Forelimb muscle (tissue), 1 donor: ENCODE data around the gene ACKR4. TPM values are rescaled to one million over a fixed set of nuclear protein-coding genes. Genes with fewer than 3 reads are reported as not detected.
"Not testable (repeated sequence)": the region's sequence is repeated elsewhere in the genome, so short reads cannot be mapped to it uniquely, and the experiment has no call there.

Source experiments
- DNase-seq: peaks from one replicate; pipeline ENCODE4 v3.0.0-alpha.2; 2013; ENCODE audit warnings: low read depth
- polyA plus RNA-seq: library from polyadenylated mRNA; unstranded; fragments of 120-200 nt; gene quantifications from one replicate; pipeline ENCODE4 v1.2.1, GENCODE V29; 2013; ENCODE audit not compliant: insufficient read length

Gene ACKR4
- polyA plus RNA-seq, 1 donor, result 1.6 TPM

GRCh38 chr3:132594498-132594897, 2.6 kb upstream of the ACKR4 start:
- no peak for DNase-seq

GRCh38 chr3:132595014-132595413, 2.1 kb upstream of the ACKR4 start:
- DNase-seq, result no peak

DNA sequence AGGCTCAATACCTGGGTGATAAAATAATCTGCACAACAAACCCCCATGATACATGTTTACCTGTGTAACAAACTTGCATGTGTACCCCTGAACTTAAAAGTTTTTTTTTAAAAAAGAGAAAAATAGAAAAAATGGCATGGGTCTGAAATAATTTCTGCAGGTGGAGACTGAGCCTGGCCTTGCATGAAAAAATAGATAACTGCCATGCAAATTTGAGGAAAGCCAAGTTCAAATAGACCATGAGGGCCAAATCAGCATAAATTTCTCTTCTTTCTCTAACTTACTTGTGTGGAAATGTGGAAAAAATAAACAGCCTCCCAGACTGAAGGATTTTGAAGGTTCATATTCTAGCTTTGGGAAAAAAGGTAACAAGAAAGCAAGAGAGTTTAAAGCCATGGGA, 744 bp upstream of the ACKR4 start:
- DNase-seq, result no peak

DNA sequence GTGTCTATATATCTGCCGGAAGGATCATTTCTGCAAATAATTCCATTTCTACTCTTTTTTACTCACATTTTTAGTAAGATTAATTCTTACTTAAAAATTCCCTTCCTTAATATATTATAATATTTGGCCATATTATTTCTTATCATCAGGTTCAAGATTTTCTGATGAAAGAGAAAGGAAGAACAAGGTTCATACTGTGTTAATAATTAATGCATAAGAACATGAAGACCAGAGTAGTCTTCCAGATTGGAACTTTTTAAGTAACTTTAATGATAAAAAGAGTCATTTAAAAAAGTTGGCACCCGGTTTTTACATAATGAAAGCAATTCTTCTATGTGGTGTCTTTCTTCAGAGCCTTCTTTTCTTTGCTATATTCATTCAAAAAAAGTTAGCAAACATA, 590 bp downstream of the ACKR4 start:
- DNase-seq, result no peak

DNA sequence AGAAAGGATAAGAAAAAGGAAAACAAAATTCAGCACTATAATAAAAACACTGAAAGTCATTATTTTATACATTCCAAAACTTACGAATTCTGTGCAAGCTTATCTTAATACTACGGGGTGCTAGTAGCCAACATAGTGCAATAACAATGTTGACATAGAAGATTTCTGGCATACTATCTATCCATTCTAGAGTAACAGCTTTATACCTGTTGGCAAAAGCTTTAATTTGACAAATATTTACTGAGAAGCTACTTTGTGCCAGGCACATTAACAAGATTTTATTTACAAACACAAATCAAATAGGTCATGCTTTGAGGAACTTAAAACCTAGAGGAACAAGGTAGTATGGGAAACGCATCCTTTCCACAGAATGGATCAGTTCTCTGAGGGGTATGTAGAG, 1.1 kb downstream of the ACKR4 start:
- no peak for DNase-seq

GRCh38 chr3:132600614-132601013, 3.5 kb downstream of the ACKR4 start:
- DNase-seq, result not testable (repeated sequence)

DNA sequence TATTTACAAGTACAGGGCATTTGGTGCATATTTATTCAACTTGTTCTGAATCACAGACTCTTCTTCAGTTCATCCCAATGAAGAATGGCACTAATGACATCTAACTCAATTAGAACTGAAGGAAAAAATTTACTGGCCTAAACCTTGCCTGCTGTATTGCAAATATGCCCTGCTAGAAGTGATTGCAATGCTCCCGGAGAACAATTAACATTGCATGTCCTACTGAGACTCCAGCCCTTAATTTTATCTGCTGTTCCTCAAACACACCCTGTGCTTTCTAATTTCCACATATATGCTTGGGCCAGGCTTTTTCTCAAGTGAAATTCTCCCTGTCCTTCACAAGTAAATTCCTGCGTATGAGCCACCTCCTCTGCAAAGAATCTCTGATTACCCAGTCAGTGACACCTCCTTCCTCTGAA, 8.3 kb downstream of the ACKR4 start:
- no peak for DNase-seq

- DNase-seq, result no peak
Observed at GRCh38 chr3:132606085-132606484, 9.0 kb downstream of the ACKR4 start.

DNA sequence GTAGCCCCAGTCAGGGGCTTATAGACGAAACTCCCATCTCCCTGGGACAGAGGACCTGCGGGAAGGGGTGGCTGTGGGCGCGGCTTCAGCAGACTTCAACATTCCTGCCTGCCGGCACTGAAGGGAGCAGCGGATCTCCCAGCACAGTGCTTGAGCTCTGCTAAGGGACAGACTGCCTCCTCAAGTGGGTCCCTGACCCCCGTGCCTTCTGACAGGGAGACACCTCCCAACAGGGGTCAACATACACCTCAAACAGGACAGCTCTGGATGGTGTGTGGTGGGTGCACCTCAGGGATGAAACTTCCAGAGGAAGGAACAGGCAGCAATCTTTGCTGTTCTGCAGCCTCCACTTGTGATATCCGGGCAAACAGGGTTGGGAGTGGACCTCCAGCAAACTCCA, 9.6 kb downstream of the ACKR4 start:
- not testable (repeated sequence) for DNase-seq

DNA sequence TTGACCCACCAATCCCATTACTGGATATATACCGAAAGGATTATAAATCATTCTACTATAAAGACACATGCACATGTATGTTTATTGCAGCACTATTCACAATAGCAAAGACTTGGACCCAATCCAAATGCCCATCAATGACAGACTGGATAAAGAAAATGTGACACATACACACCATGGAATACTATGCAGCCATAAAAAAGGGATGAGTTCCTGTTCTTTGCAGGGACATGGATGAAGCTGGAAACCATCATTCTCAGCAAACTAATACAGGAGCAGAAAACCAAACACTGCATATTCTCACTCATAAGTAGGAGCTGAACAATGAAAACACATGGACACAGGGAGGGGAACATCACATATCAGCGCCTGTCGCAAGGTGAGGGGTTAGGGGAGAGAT, 18.2 kb downstream of the ACKR4 start:
- DNase-seq, result not testable (repeated sequence)

- no peak for DNase-seq
Observed at GRCh38 chr3:132615881-132616280, 18.8 kb downstream of the ACKR4 start.

GRCh38 chr3:132616780-132617179, 19.7 kb downstream of the ACKR4 start:
- no peak for DNase-seq

DNA sequence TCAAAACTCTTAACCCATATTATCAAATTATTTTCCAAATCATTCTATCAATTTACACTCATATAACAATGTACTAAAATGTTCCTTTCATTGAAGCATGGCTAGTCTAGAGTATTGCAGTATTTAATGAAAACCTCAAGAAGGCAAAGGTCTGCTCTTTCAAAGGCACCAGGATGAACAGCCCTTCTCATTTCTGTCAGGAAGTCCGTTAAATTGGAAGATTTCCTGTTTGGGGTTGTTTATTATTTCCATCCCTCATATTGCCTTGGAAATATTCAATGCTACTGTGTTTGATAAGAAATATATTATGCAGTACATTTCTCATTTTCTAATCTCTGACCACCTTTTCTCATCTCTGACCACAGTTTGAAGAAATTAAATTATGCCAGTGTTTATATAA, 25.1 kb downstream of the ACKR4 start:
- DNase-seq, result no peak

DNA sequence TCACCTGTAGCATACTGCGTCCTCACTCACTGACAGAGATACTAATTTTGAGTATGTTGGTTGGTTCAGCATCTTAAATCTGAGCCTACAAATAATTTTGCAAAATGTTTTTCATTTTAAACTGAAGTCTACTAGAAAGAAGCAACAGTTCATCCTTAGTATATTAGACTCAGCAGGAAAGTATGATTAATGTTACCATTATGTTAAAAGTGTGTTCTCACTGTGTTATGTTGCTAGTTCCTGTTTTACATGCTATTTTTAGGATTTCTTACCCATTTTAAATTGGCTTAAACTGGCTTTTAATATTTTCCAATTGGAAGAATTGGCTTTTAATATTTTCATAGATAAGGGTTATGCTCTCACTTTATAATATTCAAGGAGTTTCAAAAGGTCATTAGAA, 25.7 kb downstream of the ACKR4 start:
- DNase-seq, result no peak

DNA sequence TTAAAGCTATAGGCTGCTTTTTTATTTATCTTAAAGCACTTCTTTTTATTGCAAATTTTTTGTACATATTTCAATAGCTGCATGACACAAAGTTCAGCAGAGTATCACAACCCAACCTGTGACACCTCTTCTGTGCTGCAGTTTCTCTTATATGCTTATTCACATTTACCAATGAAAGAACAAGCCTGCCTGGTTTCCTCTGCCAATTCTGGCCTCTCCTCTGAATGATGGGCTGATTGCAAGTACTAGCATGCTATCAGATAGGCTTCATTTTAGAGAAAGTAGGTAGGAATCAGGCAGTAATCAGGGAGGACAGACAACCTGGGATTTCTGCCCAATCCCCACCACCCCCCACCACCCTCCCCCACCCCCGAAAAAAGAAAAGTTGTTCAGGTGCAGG, 26.6 kb downstream of the ACKR4 start:
- no peak for DNase-seq

- DNase-seq, result no peak
Observed at GRCh38 chr3:132624790-132625189, 27.7 kb downstream of the ACKR4 start.

DNA sequence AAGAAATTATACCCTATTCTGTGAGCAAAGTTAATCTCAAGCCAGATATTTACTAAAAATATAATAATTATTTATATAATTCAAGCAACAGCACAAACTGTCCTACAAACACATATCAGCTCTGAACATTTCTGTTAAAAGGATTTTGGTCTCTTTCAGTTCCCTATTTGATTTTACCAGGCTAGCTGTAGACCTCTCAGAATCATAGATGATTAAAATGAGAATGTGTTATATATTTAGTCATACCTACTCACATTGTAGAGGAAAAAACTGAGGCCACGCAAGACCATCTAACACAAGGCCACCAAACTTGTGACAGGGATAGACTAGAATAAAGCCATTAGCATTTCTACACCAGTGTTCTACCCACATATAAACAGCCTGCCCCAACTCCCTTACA, 28.5 kb downstream of the ACKR4 start:
- DNase-seq, result no peak

DNA sequence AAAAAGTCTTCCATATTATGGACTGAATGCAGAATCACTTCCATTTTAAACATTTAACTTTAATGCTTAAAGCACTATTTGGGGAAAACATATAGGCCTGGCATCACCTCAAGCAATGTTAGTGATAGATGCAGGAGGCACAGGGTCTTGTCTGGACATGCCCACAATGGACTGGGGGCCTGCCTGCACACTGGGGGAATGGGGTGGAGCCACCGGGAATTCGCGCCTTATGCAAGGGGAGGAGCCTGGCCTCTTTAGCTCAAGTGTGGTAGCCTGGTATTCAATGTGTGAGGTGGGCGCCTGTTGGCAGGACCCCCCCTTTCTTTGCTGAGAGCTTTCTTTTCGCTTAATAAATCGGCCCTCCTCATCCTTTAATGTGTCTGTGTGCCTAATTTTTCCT, 29.9 kb downstream of the ACKR4 start:
- no peak for DNase-seq

- no peak for DNase-seq
Observed at GRCh38 chr3:132628157-132628556, 31.1 kb downstream of the ACKR4 start.

- DNase-seq, result no peak
Observed at GRCh38 chr3:132629928-132630327, 32.9 kb downstream of the ACKR4 start.

GRCh38 chr3:132630612-132631011, 33.5 kb downstream of the ACKR4 start:
- DNase-seq, result no peak

DNA sequence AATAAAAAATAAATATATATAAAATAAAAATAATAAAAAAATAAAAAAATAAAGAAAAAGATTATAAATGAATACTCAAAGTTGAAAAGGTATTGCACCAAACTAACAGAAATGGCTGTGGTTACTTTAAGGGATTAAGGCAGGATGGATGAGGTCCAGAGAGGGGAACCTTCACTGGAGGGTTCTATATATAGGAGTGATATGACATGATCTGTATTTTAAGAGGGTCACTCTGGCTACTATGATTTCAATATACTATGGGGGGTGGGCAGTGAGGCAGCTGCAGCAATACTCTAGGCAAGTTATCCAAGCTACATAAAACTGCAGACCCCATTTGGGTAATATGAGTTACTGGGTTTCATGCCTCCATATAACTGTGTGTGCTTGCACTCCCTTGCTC, 38.0 kb downstream of the ACKR4 start:
- DNase-seq, result no peak

DNA sequence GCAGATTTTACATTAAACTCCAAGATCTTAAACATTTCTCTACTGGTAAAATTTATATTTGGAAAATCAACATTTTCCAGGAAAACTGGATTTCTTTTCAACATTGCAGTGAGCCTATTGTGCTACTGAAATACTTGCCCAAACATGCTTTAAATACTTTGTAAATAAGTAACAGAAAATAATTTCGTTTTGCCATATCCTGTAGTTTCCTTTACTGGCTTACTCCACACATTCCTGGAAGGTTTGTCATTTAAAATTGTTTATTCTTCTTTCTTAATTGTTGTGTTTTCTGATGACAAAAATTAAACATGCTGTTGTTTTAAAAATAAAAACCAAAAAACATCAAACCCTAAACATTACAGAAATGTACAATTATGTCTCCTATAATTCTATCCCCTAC, 40.5 kb downstream of the ACKR4 start:
- no peak for DNase-seq

DNA sequence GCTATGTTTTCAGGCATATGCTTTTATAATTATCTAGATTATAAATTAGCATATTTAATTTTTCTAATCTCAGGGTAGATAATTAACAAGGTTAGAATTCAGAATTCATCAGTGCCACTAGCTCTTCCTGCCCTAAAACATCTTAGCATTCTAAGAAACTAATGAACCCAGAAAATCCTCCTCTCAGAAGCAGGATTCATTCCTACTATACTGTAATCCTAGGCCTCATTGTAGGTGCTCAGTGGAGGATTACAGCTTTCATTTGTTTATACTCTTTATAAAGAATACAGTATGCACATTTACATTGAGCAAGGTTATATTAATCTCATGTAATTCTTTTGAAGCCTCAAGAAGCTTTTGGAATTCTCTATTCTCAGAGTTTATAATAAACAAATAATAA, 41.6 kb downstream of the ACKR4 start:
- no peak for DNase-seq

DNA sequence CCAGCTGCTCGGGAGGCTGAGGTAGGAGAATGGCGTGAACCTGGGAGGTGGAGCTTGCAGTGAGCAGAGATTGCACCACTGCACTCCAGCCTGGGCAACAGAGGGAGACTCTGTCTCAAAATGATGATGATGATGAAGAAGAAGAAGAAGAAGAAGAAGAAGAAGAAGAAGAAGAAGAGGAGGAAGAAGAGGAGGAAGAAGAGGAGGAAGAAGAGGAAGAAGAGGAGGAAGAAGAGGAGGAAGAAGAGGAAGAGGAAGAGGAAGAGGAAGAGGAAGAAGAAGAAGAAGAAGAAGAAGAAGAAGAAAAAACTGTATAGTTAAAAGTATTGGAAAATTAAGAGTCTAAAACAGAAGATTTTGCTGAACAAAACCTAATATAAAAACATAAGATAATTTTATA, 44.4 kb downstream of the ACKR4 start:
- DNase-seq, result not testable (repeated sequence)
